Caco-2 (cell line): ENCODE measurements around the gene LIMS2. TPM values are rescaled to one million over a fixed set of nuclear protein-coding genes. Genes with fewer than 3 reads are reported as not detected.

Experiments used
- BruUV-seq: library from RNA; stranded (reverse); fragments of 400-500 nt; replicated peaks from 2 replicates; lab custom pipeline; 2021; lab: Mats Ljungman, UMichigan
- CTCF ChIA-PET: fragments of 300-600 bp; sonication (Branson Sonifier 250); formaldehyde crosslinking; loops from one replicate; lab custom pipeline; 2022; ENCODE audit warnings: antibody characterized with exemption; lab: Charles Lee
- POLR2A ChIA-PET: fragments of 300-600 bp; sonication (Branson Sonifier 250); formaldehyde crosslinking; loops from one replicate; lab custom pipeline; 2022; ENCODE audit warnings: antibody characterized with exemption; lab: Charles Lee
- DNase-seq, 2 experiments: peaks; one replicate each; pipeline versions ENCODE4 v3.0.0 to v3.0.0-alpha.2; 2020 to 2022
- H3K27me3 ChIP-seq: replicated peaks from 2 replicates; pipeline ENCODE4 v1.6.0; 2011; ENCODE audit warnings: low read length; ENCODE audit not compliant: control insufficient read depth, insufficient read depth
- H3K36me3 ChIP-seq: 2 replicates; pipeline ENCODE4 v1.5.1; 2011; ENCODE audit warnings: low read length; ENCODE audit not compliant: control insufficient read depth, insufficient read depth
- H3K4me1 ChIP-seq: fragments of 250-450 bp; sonication (Bioruptor Pico); 2 replicates; pipeline ENCODE4 v1.5.1; 2020; ENCODE audit warnings: mild to moderate bottlenecking
- H3K4me3 ChIP-seq: 2 replicates; pipeline ENCODE4 v1.5.1; 2011; ENCODE audit warnings: low read depth, mild to moderate bottlenecking, control low read depth, low read length
- H3K9me3 ChIP-seq: fragments of 250-450 bp; sonication (Bioruptor Pico); 2 replicates; pipeline ENCODE4 v1.5.1; 2020; ENCODE audit warnings: mild to moderate bottlenecking, moderate library complexity
- H3K27ac Mint-ChIP-seq: one replicate; pipeline ENCODE4 v1.8.0; 2022; ENCODE audit warnings: mixed read lengths; ENCODE audit not compliant: unreplicated experiment
- H3K27me3 Mint-ChIP-seq: one replicate; pipeline ENCODE4 v1.8.0; 2022; ENCODE audit warnings: mixed read lengths; ENCODE audit not compliant: insufficient read depth, unreplicated experiment
- H3K36me3 Mint-ChIP-seq: one replicate; pipeline ENCODE4 v1.8.0; 2022; ENCODE audit warnings: mild to moderate bottlenecking, mixed read lengths; ENCODE audit not compliant: insufficient read depth, unreplicated experiment
- H3K4me1 Mint-ChIP-seq: one replicate; pipeline ENCODE4 v1.8.0; 2022; ENCODE audit warnings: low read depth, mixed read lengths; ENCODE audit not compliant: unreplicated experiment
- H3K4me3 Mint-ChIP-seq: one replicate; pipeline ENCODE4 v1.8.0; 2022; ENCODE audit warnings: mild to moderate bottlenecking, moderate library complexity, mixed read lengths; ENCODE audit not compliant: unreplicated experiment
- H3K9me3 Mint-ChIP-seq: one replicate; pipeline ENCODE4 v1.8.0; 2022; ENCODE audit warnings: mixed read lengths; ENCODE audit not compliant: unreplicated experiment
- CTCF ChIP-seq, 2 experiments: fragments of 200-600 bp in 1 of 2; IDR thresholded peaks; 1 replicate in 1 of 2; 2 replicates in 1 of 2; pipeline versions ENCODE4 v1.5.1 to v1.8.0; 2011 to 2022; ENCODE audit warnings: antibody characterized with exemption in 1 of 2, control low read depth in 1 of 2, inconsistent platforms in 1 of 2, low read depth in 1 of 2, low read length in 1 of 2, mild to moderate bottlenecking in 1 of 2, moderate library complexity in 1 of 2; ENCODE audit not compliant: insufficient read depth in 1 of 2, severe bottlenecking in 1 of 2, unreplicated experiment in 1 of 2
- intact Hi-C: fragments of 100-400 bp; cut with micrococcal nuclease; formaldehyde crosslinking; loops from one replicate; pipeline ENCODE4 v1.10.0; 2022; ENCODE audit not compliant: unreplicated experiment
- total RNA-seq: library from RNA; stranded (reverse); gene quantifications from 2 replicates; pipeline ENCODE4 v1.2.3, GENCODE V29; 2022

Gene LIMS2
- total RNA-seq, 1 experiment from 2014 or later, result 10.0 TPM

GRCh38 chr2:127632592-127633489 lies 42.5 kb downstream of the LIMS2 start:
- H3K27ac Mint-ChIP-seq, result no peak overlapping the region
- H3K9me3 ChIP-seq, result no peaks in the 10 kb centered on the region
- no peaks in the 10 kb centered on the region for H3K27me3 ChIP-seq
- POLR2A ChIA-PET, result no interaction called here
- DNase-seq, result no peak
- no peak overlapping the region for H3K4me3 ChIP-seq
- BruUV-seq, result no TSS peak
- intact Hi-C loops, result no loop called here
- peaks cover 15% of the 10 kb centered on the region for H3K4me1 ChIP-seq
- H3K9me3 Mint-ChIP-seq, result no peaks in the 10 kb centered on the region
- no peaks in the 10 kb centered on the region for H3K27me3 Mint-ChIP-seq
- H3K36me3 Mint-ChIP-seq, result no peaks in the 10 kb centered on the region
- H3K36me3 ChIP-seq, result no peaks in the 10 kb centered on the region
- no peak for TF ChIP-seq CTCF (IDR thresholded peaks at IDR 0.05; ENCODE audit: insufficient read depth in 1 of 2, low read depth in 1 of 2, low read length in 1 of 2, severe bottlenecking in 1 of 2, unreplicated experiment in 1 of 2)
- CTCF ChIA-PET, result no interaction called here
- no peak overlapping the region for H3K4me3 Mint-ChIP-seq
- H3K4me1 Mint-ChIP-seq, result peaks cover 3% of the 10 kb centered on the region

- intact Hi-C loops, result no loop called here
- no peak for DNase-seq
- Mint-ChIP-seq H3K4me1 (no peaks in the 10 kb centered on the region), H3K36me3 (no peaks in the 10 kb centered on the region), H3K4me3 (no peak overlapping the region), H3K9me3 (no peaks in the 10 kb centered on the region), H3K27me3 (no peaks in the 10 kb centered on the region), H3K27ac (no peak overlapping the region)
- Histone ChIP-seq H3K4me3 (no peak overlapping the region), H3K9me3 (no peaks in the 10 kb centered on the region), H3K27me3 (no peaks in the 10 kb centered on the region), H3K4me1 (peaks cover 7% of the 10 kb centered on the region), H3K36me3 (no peaks in the 10 kb centered on the region)
- POLR2A ChIA-PET, result no interaction called here
- BruUV-seq, result no TSS peak
- CTCF ChIA-PET, result no interaction called here
- no peak for TF ChIP-seq CTCF (IDR thresholded peaks at IDR 0.05; ENCODE audit: insufficient read depth in 1 of 2, low read depth in 1 of 2, low read length in 1 of 2, severe bottlenecking in 1 of 2, unreplicated experiment in 1 of 2)
These were observed 43.2 kb downstream of the LIMS2 start for GRCh38 chr2:127631997-127632581.

GRCh38 chr2:127631541-127631996 lies 43.8 kb downstream of the LIMS2 start:
- no peak for DNase-seq
- H3K27me3 Mint-ChIP-seq, result no peaks in the 10 kb centered on the region
- ChIA-PET CTCF (no interaction called here), POLR2A (no interaction called here)
- H3K4me3 ChIP-seq, result no peak overlapping the region
- intact Hi-C loops, result no loop called here
- no peak overlapping the region for H3K27ac Mint-ChIP-seq
- H3K9me3 ChIP-seq, result no peaks in the 10 kb centered on the region
- no peak overlapping the region for H3K4me3 Mint-ChIP-seq
- no peaks in the 10 kb centered on the region for H3K36me3 Mint-ChIP-seq
- H3K36me3 ChIP-seq, result no peaks in the 10 kb centered on the region
- BruUV-seq, result no TSS peak
- H3K27me3 ChIP-seq, result no peaks in the 10 kb centered on the region
- H3K9me3 Mint-ChIP-seq, result no peaks in the 10 kb centered on the region
- no peak for TF ChIP-seq CTCF (IDR thresholded peaks at IDR 0.05; ENCODE audit: insufficient read depth in 1 of 2, low read depth in 1 of 2, low read length in 1 of 2, severe bottlenecking in 1 of 2, unreplicated experiment in 1 of 2)
- H3K4me1 Mint-ChIP-seq, result no peaks in the 10 kb centered on the region
- H3K4me1 ChIP-seq, result peaks cover 3% of the 10 kb centered on the region; the same call in 1 of the 2 replicates
